Ovary (tissue), 3 donors: ENCODE data around the gene AHR.

Experiments used
- CTCF ChIP-seq, 3 donors: fragments of 450-650 bp in 2 of 3; fragments of 200-600 bp in 1 of 3; IDR thresholded peaks; one replicate each; pipeline versions ENCODE4 v1.5.1 to v1.8.0; 2016 to 2022; ENCODE audit warnings: antibody characterized with exemption in 3 of 3, mild to moderate bottlenecking in 1 of 3
- EP300 ChIP-seq: sonication (generic); formaldehyde crosslinking; IDR thresholded peaks from one replicate; pipeline ENCODE4 v1.6.1; 2017; ENCODE audit warnings: antibody characterized with exemption
- POLR2A ChIP-seq: fragments of 450-650 bp; IDR thresholded peaks from one replicate; pipeline ENCODE4 v1.6.1; 2017; ENCODE audit warnings: antibody characterized with exemption, mild to moderate bottlenecking, moderate library complexity
- donor health status: DM: no; HTN: no; CAD: no.

GRCh38 chr7:17385612-17386011 lies 87.2 kb downstream of the AHR start:
- no peak for TF ChIP-seq CTCF (IDR thresholded peaks at IDR 0.05)
- TF ChIP-seq POLR2A, result no peak
- TF ChIP-seq EP300, result no peak
